Mesodermal cell (in vitro differentiated cells): Measurements from ENCODE around the gene RANGRF.

Experiments used
- H3K27ac ChIP-seq: 2 replicates; pipeline ENCODE4 v1.7.0; 2013; ENCODE audit warnings: mild to moderate bottlenecking, low read depth, low read length, moderate library complexity; ENCODE audit not compliant: severe bottlenecking
- H3K36me3 ChIP-seq: 2 replicates; pipeline ENCODE4 v1.7.1; 2013; ENCODE audit warnings: mild to moderate bottlenecking, low read length, moderate library complexity; ENCODE audit not compliant: control insufficient read depth, insufficient read depth
- H3K4me1 ChIP-seq: one replicate; pipeline ENCODE4 v1.7.1; 2013; ENCODE audit warnings: mild to moderate bottlenecking, low read length; ENCODE audit not compliant: insufficient read depth, control insufficient read depth, poor library complexity, severe bottlenecking
- H3K4me3 ChIP-seq: 2 replicates; pipeline ENCODE4 v1.7.0; 2013; ENCODE audit warnings: low read length, control low read depth, mild to moderate bottlenecking; ENCODE audit not compliant: insufficient read depth, poor library complexity, severe bottlenecking; ENCODE audit errors: extremely low read depth
- H3K9me3 ChIP-seq: 2 replicates; pipeline ENCODE4 v1.7.1; 2013; ENCODE audit warnings: mild to moderate bottlenecking, low read length, moderate library complexity; ENCODE audit not compliant: control insufficient read depth
- WGBS, 2 experiments: methylation state at CpG; one replicate each; pipeline ENCODE4 v1.1.5; 2013; ENCODE audit warnings: missing lambda C conversion rate in 2 of 2; ENCODE audit not compliant: insufficient coverage in 2 of 2; 5-methylcytosine and 5-hydroxymethylcytosine counted together

The RANGRF gene

GRCh38 chr17:8315764-8316217 is 27.3 kb downstream of the RANGRF start:
- H3K9me3 ChIP-seq = no peaks in the 10 kb centered on the region
- no peak overlapping the region for H3K27ac ChIP-seq
- H3K4me3 ChIP-seq = peak overlapping the region; percentile 10
- no peaks in the 10 kb centered on the region for H3K36me3 ChIP-seq
- peaks cover 4% of the 10 kb centered on the region for H3K4me1 ChIP-seq
- 10 to 15% methylated on average over 14 to 20 of the region's 26 CpGs for whole genome bisulfite sequencing, 2 experiments

- no peak overlapping the region for H3K4me3 ChIP-seq
- H3K27ac ChIP-seq = no peak overlapping the region
- H3K36me3 ChIP-seq = no peaks in the 10 kb centered on the region
- WGBS, 2 experiments = 84 to 85% methylated on average over 19 of the region's 24 CpGs
- no peaks in the 10 kb centered on the region for H3K9me3 ChIP-seq
- peaks cover 10% of the 10 kb centered on the region for H3K4me1 ChIP-seq
Observed at GRCh38 chr17:8318010-8318935, 29.8 kb downstream of the RANGRF start.

GRCh38 chr17:8320262-8320661 is 31.8 kb downstream of the RANGRF start:
- 82 to 83% methylated on average over 3 of the region's 4 CpGs for WGBS, 2 experiments
- no peaks in the 10 kb centered on the region for H3K9me3 ChIP-seq
- no peaks in the 10 kb centered on the region for H3K36me3 ChIP-seq
- no peak overlapping the region for H3K27ac ChIP-seq
- no peak overlapping the region for H3K4me3 ChIP-seq
- H3K4me1 ChIP-seq = peaks cover 8% of the 10 kb centered on the region

GRCh38 chr17:8320990-8321389 is 32.5 kb downstream of the RANGRF start:
- Histone ChIP-seq H3K27ac (no peak overlapping the region), H3K36me3 (no peaks in the 10 kb centered on the region), H3K4me1 (peaks cover 6% of the 10 kb centered on the region), H3K9me3 (no peaks in the 10 kb centered on the region), H3K4me3 (no peak overlapping the region)
- WGBS, 2 experiments = 81 to 88% methylated on average over 6 of the region's 6 CpGs

GRCh38 chr17:8322061-8322460 is 33.6 kb downstream of the RANGRF start:
- Histone ChIP-seq H3K4me3 (no peak overlapping the region), H3K4me1 (peaks cover 12% of the 10 kb centered on the region), H3K36me3 (no peaks in the 10 kb centered on the region), H3K9me3 (no peaks in the 10 kb centered on the region), H3K27ac (no peak overlapping the region)
- 85 to 91% methylated on average over 8 of the region's 8 CpGs for WGBS, 2 experiments

- Histone ChIP-seq H3K27ac (no peak overlapping the region), H3K4me3 (no peak overlapping the region), H3K36me3 (no peaks in the 10 kb centered on the region), H3K9me3 (no peaks in the 10 kb centered on the region), H3K4me1 (peaks cover 12% of the 10 kb centered on the region)
- 42% methylated on average over 2 of the region's 5 CpGs; no CpG with 5 or more reads in 1 of the 2 experiments for WGBS, 2 experiments
Observed at GRCh38 chr17:8324132-8324531, 35.7 kb downstream of the RANGRF start.

GRCh38 chr17:8324923-8325322 is 36.5 kb downstream of the RANGRF start:
- Histone ChIP-seq H3K36me3 (no peaks in the 10 kb centered on the region), H3K4me3 (no peak overlapping the region), H3K9me3 (no peaks in the 10 kb centered on the region), H3K4me1 (peaks cover 12% of the 10 kb centered on the region), H3K27ac (no peak overlapping the region)
- WGBS, 2 experiments = 77 to 78% methylated on average over 2 of the region's 5 CpGs

GRCh38 chr17:8326511-8327302 is 38.2 kb downstream of the RANGRF start:
- Histone ChIP-seq H3K4me3 (peak overlapping the region; percentile 52), H3K27ac (peak overlapping the region; percentile 43), H3K4me1 (peaks cover 6% of the 10 kb centered on the region), H3K36me3 (no peaks in the 10 kb centered on the region), H3K9me3 (no peaks in the 10 kb centered on the region)
- WGBS, 2 experiments = 5 to 14% methylated on average over 26 to 42 of the region's 48 CpGs

- Histone ChIP-seq H3K36me3 (no peaks in the 10 kb centered on the region), H3K4me3 (peak overlapping the region; percentile 52), H3K9me3 (no peaks in the 10 kb centered on the region), H3K4me1 (peaks cover 6% of the 10 kb centered on the region), H3K27ac (no peak overlapping the region)
- WGBS, 2 experiments = 37 to 49% methylated on average over 18 to 22 of the region's 25 CpGs
Observed at GRCh38 chr17:8327303-8327649, 38.8 kb downstream of the RANGRF start.

GRCh38 chr17:8332128-8332527 is 43.7 kb downstream of the RANGRF start:
- Histone ChIP-seq H3K4me1 (no peaks in the 10 kb centered on the region), H3K27ac (no peak overlapping the region), H3K9me3 (no peaks in the 10 kb centered on the region), H3K4me3 (no peak overlapping the region), H3K36me3 (no peaks in the 10 kb centered on the region)
- WGBS, 2 experiments = 82 to 86% methylated on average over 1 to 2 of the region's 2 CpGs
